GM23338 (cell line): Measurements from ENCODE around the gene NEK10. TPM values are rescaled to one million over a fixed set of nuclear protein-coding genes. Genes with fewer than 3 reads are reported as not detected.

Experiments
- ATAC-seq: fragments of 200-7000 bp; cut with Tn5 transposase; 3 replicates; pipeline ENCODE4 v1.9.1; 2020
- DNase-seq: peaks from one replicate; pipeline ENCODE4 v3.0.0-alpha.2; 2015; ENCODE audit warnings: low spot score
- H2AFZ ChIP-seq: fragments of 200-600 bp; sonication (generic); 2 replicates; pipeline ENCODE4 v1.8.0; 2016; ENCODE audit warnings: antibody characterized with exemption, mild to moderate bottlenecking, moderate library complexity
- H3F3A ChIP-seq: fragments of 200-600 bp; sonication (generic); replicated peaks from 2 replicates; pipeline ENCODE4 v1.8.0; 2017; ENCODE audit warnings: antibody characterized with exemption, mixed run types, low read depth
- H3K27ac ChIP-seq: fragments of 200-600 bp; sonication (generic); 2 replicates; pipeline ENCODE4 v1.6.1; 2016; ENCODE audit warnings: low read depth
- H3K27me3 ChIP-seq: fragments of 200-600 bp; sonication (generic); 2 replicates; pipeline ENCODE4 v1.8.0; 2016; ENCODE audit warnings: mild to moderate bottlenecking, mixed run types, moderate library complexity; ENCODE audit not compliant: insufficient read depth
- H3K36me3 ChIP-seq: fragments of 200-600 bp; sonication (generic); 2 replicates; pipeline ENCODE4 v1.8.0; 2016; ENCODE audit warnings: mild to moderate bottlenecking; ENCODE audit not compliant: insufficient read depth
- H3K4me1 ChIP-seq: fragments of 200-600 bp; sonication (generic); 2 replicates; pipeline ENCODE4 v1.8.0; 2016; ENCODE audit warnings: mild to moderate bottlenecking, moderate library complexity; ENCODE audit not compliant: insufficient read depth
- H3K4me2 ChIP-seq: fragments of 200-600 bp; sonication (generic); 2 replicates; pipeline ENCODE4 v1.7.1; 2017; ENCODE audit warnings: mixed run types
- H3K4me3 ChIP-seq: fragments of 200-600 bp; sonication (generic); 2 replicates; pipeline ENCODE4 v1.6.1; 2016; ENCODE audit warnings: mixed run types
- H3K79me2 ChIP-seq: fragments of 200-600 bp; sonication (generic); replicated peaks from 2 replicates; pipeline ENCODE4 v1.8.0; 2017; ENCODE audit warnings: mild to moderate bottlenecking; ENCODE audit not compliant: insufficient read depth
- H3K9me2 ChIP-seq: fragments of 200-600 bp; sonication (generic); 2 replicates; pipeline ENCODE4 v1.8.0; 2017; ENCODE audit not compliant: insufficient read depth
- H4K20me1 ChIP-seq: fragments of 200-600 bp; sonication (generic); replicated peaks from 2 replicates; pipeline ENCODE4 v1.8.0; 2017; ENCODE audit warnings: mild to moderate bottlenecking; ENCODE audit not compliant: insufficient read depth
- H3K27ac Mint-ChIP-seq: 2 replicates; pipeline ENCODE4 v1.8.0; 2020; ENCODE audit warnings: inconsistent platforms, mild to moderate bottlenecking, moderate library complexity, mixed read lengths
- H3K27me3 Mint-ChIP-seq: 3 replicates; pipeline ENCODE4 v1.8.0; 2022; ENCODE audit warnings: low read depth, mild to moderate bottlenecking, moderate library complexity, mixed read lengths, inconsistent platforms; ENCODE audit not compliant: insufficient read depth, poor library complexity
- H3K36me3 Mint-ChIP-seq: 3 replicates; pipeline ENCODE4 v1.8.0; 2021; ENCODE audit warnings: low read depth, mild to moderate bottlenecking, inconsistent platforms, moderate library complexity, mixed read lengths
- H3K4me1 Mint-ChIP-seq: 3 replicates; pipeline ENCODE4 v1.8.0; 2020; ENCODE audit warnings: mild to moderate bottlenecking, inconsistent platforms, mixed read lengths
- H3K4me3 Mint-ChIP-seq: 3 replicates; pipeline ENCODE4 v1.8.0; 2021; ENCODE audit warnings: moderate library complexity, mild to moderate bottlenecking, inconsistent platforms, mixed read lengths
- H3K9me3 Mint-ChIP-seq: 3 replicates; pipeline ENCODE4 v1.8.0; 2020; ENCODE audit warnings: moderate library complexity, mild to moderate bottlenecking, inconsistent platforms, mixed read lengths
- CREB1 ChIP-seq: fragments of 250-450 bp; sonication (Bioruptor Pico); IDR thresholded peaks from 2 replicates; pipeline ENCODE4 v1.5.0; 2020; ENCODE audit warnings: low read depth, mild to moderate bottlenecking, moderate library complexity
- polyA plus RNA-seq: library from polyadenylated mRNA; unstranded; fragments of >200 nt; fragmentation: Nextera tagmentation; extraction: Ambion mirVana; gene quantifications from 2 replicates; pipeline ENCODE4 v1.2.1, GENCODE V29; 2016
- total RNA-seq: library from RNA; depleted of rRNA; stranded (reverse); fragments of >200 nt; shearing (Covaris generic); gene quantifications from 2 replicates; pipeline ENCODE4 v1.2.3, GENCODE V29; 2014
- TF ChIP-seq, protein P1 (sequence below): fragments of 250-450 bp; sonication (Bioruptor Pico); IDR thresholded peaks from 2 replicates; pipeline ENCODE4 v1.5.0; 2020; ENCODE audit warnings: mild to moderate bottlenecking, moderate library complexity
- TF ChIP-seq, protein P2 (sequence below): IDR thresholded peaks from one replicate; pipeline ENCODE4 v1.6.1; 2018; ENCODE audit warnings: antibody characterized with exemption; ENCODE audit not compliant: unreplicated experiment
- TF ChIP-seq, protein P3 (sequence below), 2 experiments: fragments of 200-600 bp in 1 of 2; sonication (generic) in 1 of 2; conservative IDR thresholded peaks; 2 replicates each; pipeline versions ENCODE4 v1.5.1 to v1.6.1; 2016 to 2017; ENCODE audit warnings: antibody characterized with exemption in 2 of 2, low read depth in 2 of 2, mild to moderate bottlenecking in 2 of 2, moderate library complexity in 1 of 2

NEK10 gene
- total and polyA plus RNA-seq, 2 experiments from 2014 or later, result 0.55 to 2.0 TPM

DNA sequence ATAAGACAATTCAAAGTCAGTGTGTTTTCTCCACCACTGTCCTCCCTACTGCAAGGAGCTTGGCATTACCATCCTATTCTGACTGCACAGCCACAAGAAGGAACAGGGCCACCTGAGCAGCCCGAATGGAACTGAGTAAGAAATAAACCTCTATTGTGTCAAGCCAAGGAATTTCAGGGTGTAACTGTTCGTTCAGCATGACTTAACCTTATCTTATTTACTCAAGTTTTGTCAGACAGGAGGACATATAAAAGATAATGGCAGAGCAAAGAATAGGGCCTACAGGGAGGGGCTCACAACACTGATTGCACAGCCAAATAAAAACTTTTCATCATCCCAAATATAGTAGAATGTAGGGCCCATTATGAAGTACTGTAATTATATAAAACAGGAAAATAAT lies 236.1 kb downstream of the NEK10 start (continued):
- TF ChIP-seq, protein P1, sequence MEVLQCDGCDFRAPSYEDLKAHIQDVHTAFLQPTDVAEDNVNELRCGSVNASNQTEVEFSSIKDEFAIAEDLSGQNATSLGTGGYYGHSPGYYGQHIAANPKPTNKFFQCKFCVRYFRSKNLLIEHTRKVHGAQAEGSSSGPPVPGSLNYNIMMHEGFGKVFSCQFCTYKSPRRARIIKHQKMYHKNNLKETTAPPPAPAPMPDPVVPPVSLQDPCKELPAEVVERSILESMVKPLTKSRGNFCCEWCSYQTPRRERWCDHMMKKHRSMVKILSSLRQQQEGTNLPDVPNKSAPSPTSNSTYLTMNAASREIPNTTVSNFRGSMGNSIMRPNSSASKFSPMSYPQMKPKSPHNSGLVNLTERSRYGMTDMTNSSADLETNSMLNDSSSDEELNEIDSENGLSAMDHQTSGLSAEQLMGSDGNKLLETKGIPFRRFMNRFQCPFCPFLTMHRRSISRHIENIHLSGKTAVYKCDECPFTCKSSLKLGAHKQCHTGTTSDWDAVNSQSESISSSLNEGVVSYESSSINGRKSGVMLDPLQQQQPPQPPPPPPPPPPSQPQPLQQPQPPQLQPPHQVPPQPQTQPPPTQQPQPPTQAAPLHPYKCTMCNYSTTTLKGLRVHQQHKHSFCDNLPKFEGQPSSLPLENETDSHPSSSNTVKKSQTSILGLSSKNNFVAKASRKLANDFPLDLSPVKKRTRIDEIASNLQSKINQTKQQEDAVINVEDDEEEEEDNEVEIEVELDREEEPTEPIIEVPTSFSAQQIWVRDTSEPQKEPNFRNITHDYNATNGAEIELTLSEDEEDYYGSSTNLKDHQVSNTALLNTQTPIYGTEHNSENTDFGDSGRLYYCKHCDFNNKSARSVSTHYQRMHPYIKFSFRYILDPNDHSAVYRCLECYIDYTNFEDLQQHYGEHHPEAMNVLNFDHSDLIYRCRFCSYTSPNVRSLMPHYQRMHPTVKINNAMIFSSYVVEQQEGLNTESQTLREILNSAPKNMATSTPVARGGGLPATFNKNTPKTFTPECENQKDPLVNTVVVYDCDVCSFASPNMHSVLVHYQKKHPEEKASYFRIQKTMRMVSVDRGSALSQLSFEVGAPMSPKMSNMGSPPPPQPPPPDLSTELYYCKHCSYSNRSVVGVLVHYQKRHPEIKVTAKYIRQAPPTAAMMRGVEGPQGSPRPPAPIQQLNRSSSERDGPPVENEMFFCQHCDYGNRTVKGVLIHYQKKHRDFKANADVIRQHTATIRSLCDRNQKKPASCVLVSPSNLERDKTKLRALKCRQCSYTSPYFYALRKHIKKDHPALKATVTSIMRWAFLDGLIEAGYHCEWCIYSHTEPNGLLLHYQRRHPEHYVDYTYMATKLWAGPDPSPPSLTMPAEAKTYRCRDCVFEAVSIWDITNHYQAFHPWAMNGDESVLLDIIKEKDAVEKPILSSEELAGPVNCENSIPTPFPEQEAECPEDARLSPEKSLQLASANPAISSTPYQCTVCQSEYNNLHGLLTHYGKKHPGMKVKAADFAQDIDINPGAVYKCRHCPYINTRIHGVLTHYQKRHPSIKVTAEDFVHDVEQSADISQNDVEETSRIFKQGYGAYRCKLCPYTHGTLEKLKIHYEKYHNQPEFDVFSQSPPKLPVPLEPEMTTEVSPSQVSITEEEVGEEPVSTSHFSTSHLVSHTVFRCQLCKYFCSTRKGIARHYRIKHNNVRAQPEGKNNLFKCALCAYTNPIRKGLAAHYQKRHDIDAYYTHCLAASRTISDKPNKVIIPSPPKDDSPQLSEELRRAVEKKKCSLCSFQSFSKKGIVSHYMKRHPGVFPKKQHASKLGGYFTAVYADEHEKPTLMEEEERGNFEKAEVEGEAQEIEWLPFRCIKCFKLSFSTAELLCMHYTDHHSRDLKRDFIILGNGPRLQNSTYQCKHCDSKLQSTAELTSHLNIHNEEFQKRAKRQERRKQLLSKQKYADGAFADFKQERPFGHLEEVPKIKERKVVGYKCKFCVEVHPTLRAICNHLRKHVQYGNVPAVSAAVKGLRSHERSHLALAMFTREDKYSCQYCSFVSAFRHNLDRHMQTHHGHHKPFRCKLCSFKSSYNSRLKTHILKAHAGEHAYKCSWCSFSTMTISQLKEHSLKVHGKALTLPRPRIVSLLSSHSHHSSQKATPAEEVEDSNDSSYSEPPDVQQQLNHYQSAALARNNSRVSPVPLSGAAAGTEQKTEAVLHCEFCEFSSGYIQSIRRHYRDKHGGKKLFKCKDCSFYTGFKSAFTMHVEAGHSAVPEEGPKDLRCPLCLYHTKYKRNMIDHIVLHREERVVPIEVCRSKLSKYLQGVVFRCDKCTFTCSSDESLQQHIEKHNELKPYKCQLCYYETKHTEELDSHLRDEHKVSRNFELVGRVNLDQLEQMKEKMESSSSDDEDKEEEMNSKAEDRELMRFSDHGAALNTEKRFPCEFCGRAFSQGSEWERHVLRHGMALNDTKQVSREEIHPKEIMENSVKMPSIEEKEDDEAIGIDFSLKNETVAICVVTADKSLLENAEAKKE (CRISPR knock-in tag), result no peak
- TF ChIP-seq, protein P2, sequence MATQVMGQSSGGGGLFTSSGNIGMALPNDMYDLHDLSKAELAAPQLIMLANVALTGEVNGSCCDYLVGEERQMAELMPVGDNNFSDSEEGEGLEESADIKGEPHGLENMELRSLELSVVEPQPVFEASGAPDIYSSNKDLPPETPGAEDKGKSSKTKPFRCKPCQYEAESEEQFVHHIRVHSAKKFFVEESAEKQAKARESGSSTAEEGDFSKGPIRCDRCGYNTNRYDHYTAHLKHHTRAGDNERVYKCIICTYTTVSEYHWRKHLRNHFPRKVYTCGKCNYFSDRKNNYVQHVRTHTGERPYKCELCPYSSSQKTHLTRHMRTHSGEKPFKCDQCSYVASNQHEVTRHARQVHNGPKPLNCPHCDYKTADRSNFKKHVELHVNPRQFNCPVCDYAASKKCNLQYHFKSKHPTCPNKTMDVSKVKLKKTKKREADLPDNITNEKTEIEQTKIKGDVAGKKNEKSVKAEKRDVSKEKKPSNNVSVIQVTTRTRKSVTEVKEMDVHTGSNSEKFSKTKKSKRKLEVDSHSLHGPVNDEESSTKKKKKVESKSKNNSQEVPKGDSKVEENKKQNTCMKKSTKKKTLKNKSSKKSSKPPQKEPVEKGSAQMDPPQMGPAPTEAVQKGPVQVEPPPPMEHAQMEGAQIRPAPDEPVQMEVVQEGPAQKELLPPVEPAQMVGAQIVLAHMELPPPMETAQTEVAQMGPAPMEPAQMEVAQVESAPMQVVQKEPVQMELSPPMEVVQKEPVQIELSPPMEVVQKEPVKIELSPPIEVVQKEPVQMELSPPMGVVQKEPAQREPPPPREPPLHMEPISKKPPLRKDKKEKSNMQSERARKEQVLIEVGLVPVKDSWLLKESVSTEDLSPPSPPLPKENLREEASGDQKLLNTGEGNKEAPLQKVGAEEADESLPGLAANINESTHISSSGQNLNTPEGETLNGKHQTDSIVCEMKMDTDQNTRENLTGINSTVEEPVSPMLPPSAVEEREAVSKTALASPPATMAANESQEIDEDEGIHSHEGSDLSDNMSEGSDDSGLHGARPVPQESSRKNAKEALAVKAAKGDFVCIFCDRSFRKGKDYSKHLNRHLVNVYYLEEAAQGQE, result no peak

DNA sequence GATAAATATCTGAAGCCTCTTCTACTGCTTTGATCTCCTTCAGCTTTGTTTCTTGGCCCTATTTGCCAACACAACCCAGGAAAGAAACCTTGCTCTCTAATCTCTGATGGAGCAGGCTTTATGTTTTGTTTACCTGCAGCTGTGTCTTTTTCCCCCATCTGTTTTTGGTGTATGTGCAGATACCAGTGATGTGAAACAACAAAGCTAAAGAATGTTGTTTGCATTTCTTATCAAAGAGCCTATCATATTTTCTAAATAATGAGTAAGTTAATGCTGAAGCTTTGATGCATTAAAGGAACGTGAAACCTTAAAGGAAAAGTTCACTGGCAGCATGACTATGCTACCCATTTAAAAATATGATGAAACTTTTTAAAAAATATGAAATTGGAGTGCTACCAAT lies 238.4 kb downstream of the NEK10 start:
- no peaks in the 10 kb centered on the region for H3K27me3 ChIP-seq
- no peaks in the 10 kb centered on the region for H3F3A ChIP-seq
- H3K27me3 Mint-ChIP-seq, result no peaks in the 10 kb centered on the region
- H3K4me3 Mint-ChIP-seq, result no peak overlapping the region
- H3K4me3 ChIP-seq, result no peak overlapping the region
- H3K27ac ChIP-seq, result no peak overlapping the region
- H3K4me1 Mint-ChIP-seq, result no peaks in the 10 kb centered on the region; the same call in 1 of the 3 replicates
- H3K79me2 ChIP-seq, result no peaks in the 10 kb centered on the region
- H2AFZ ChIP-seq, result no peak overlapping the region
- H3K4me2 ChIP-seq, result no peak overlapping the region
- no peaks in the 10 kb centered on the region for H3K9me2 ChIP-seq
- H4K20me1 ChIP-seq, result no peaks in the 10 kb centered on the region
- no peak overlapping the region for H3K27ac Mint-ChIP-seq
- TF ChIP-seq CREB1 (CRISPR knock-in tag), result no peak
- TF ChIP-seq, protein P2, result no peak
- TF ChIP-seq, protein P3, sequence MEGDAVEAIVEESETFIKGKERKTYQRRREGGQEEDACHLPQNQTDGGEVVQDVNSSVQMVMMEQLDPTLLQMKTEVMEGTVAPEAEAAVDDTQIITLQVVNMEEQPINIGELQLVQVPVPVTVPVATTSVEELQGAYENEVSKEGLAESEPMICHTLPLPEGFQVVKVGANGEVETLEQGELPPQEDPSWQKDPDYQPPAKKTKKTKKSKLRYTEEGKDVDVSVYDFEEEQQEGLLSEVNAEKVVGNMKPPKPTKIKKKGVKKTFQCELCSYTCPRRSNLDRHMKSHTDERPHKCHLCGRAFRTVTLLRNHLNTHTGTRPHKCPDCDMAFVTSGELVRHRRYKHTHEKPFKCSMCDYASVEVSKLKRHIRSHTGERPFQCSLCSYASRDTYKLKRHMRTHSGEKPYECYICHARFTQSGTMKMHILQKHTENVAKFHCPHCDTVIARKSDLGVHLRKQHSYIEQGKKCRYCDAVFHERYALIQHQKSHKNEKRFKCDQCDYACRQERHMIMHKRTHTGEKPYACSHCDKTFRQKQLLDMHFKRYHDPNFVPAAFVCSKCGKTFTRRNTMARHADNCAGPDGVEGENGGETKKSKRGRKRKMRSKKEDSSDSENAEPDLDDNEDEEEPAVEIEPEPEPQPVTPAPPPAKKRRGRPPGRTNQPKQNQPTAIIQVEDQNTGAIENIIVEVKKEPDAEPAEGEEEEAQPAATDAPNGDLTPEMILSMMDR (conservative IDR thresholded peaks at IDR 0.05; ENCODE audit: low read depth in 2 of 2), result no peak
- H3K36me3 ChIP-seq, result no peaks in the 10 kb centered on the region
- DNase-seq (no peak), ATAC-seq (no peak)
- H3K9me3 Mint-ChIP-seq, result no peaks in the 10 kb centered on the region
- no peaks in the 10 kb centered on the region for H3K36me3 Mint-ChIP-seq
- no peaks in the 10 kb centered on the region for H3K4me1 ChIP-seq
